Activated CD8-positive, alpha-beta memory T cell treated with anti-CD3 and anti-CD28 coated beads, Interleukin-2, amount 50 U/mL, for 1 hour (primary cell): ENCODE results near the gene NPC1.
"Not testable (repeated sequence)": the region's sequence is repeated elsewhere in the genome, so short reads cannot be mapped to it uniquely, and the experiment has no call there.

Experiments used
- DNase-seq: peaks from one replicate; pipeline ENCODE4 v3.0.0-alpha.2; 2020; ENCODE audit errors: extremely low read depth

NPC1 gene

GRCh38 chr18:23609390-23610023 lies 23.2 kb upstream of the NPC1 start:
- no peak for DNase-seq

- DNase-seq, result no peak
Measured at GRCh38 chr18:23608211-23608610, 21.9 kb upstream of the NPC1 start.

GRCh38 chr18:23605941-23606340 lies 19.6 kb upstream of the NPC1 start:
- no peak for DNase-seq

GRCh38 chr18:23599809-23600208 lies 13.5 kb upstream of the NPC1 start:
- DNase-seq, result no peak

GRCh38 chr18:23596183-23596582 lies 9.9 kb upstream of the NPC1 start:
- no peak for DNase-seq

GRCh38 chr18:23595591-23595990 lies 9.3 kb upstream of the NPC1 start:
- DNase-seq, result no peak

- no peak for DNase-seq
Measured at GRCh38 chr18:23593720-23594119, 7.4 kb upstream of the NPC1 start.

GRCh38 chr18:23592911-23593310 lies 6.6 kb upstream of the NPC1 start:
- no peak for DNase-seq

- DNase-seq, result no peak
Measured at GRCh38 chr18:23591011-23591410, 4.7 kb upstream of the NPC1 start.

GRCh38 chr18:23588836-23589560 lies 2.7 kb upstream of the NPC1 start:
- DNase-seq, result no peak

- DNase-seq, result no peak
Measured at GRCh38 chr18:23587220-23587642, 925 bp upstream of the NPC1 start.

GRCh38 chr18:23585897-23586248 lies 433 bp downstream of the NPC1 start:
- no peak for DNase-seq

GRCh38 chr18:23585007-23585871 lies 1.1 kb downstream of the NPC1 start:
- no peak for DNase-seq

- no peak for DNase-seq
Measured at GRCh38 chr18:23584019-23584983, 2.0 kb downstream of the NPC1 start.

GRCh38 chr18:23583071-23583865 lies 3.0 kb downstream of the NPC1 start:
- no peak for DNase-seq

GRCh38 chr18:23580677-23581367 lies 5.5 kb downstream of the NPC1 start:
- no peak for DNase-seq

- no peak for DNase-seq
Measured at GRCh38 chr18:23578891-23579653, 7.2 kb downstream of the NPC1 start.

- DNase-seq, result no peak
Measured at GRCh38 chr18:23578067-23578701, 8.1 kb downstream of the NPC1 start.

- DNase-seq, result not testable (repeated sequence)
Measured at GRCh38 chr18:23577521-23577920, 8.8 kb downstream of the NPC1 start.
